AG04450 (cell line): ENCODE measurements around the gene CYB561. TPM values are rescaled to one million over a fixed set of nuclear protein-coding genes. Genes with fewer than 3 reads are reported as not detected.

ENCODE experiments used
- CTCF ChIA-PET: fragments of 300-600, 350-600 bp; formaldehyde crosslinking; extraction: SDS; loops from one replicate; lab custom pipeline; 2022; ENCODE audit warnings: antibody characterized with exemption, inconsistent platforms; lab: Charles Lee
- POLR2A ChIA-PET: fragments of 350-600 bp; formaldehyde crosslinking; extraction: SDS; loops from one replicate; lab custom pipeline; 2021; ENCODE audit warnings: antibody characterized with exemption, inconsistent platforms; lab: Yijun Ruan, JAX
- DNase-seq: peaks from one replicate; pipeline ENCODE4 v3.0.0-alpha.2; 2011; ENCODE audit warnings: low read depth, low spot score
- H3K27ac ChIP-seq: one replicate; pipeline ENCODE4 v1.5.1; 2012; ENCODE audit warnings: low read depth, low read length, control low read depth
- H3K27me3 ChIP-seq: one replicate; pipeline ENCODE4 v1.6.0; 2012; ENCODE audit warnings: low read length; ENCODE audit not compliant: control insufficient read depth, insufficient read depth
- H3K4me3 ChIP-seq: 2 replicates; pipeline ENCODE4 v1.5.1; 2011; ENCODE audit warnings: mild to moderate bottlenecking, low read depth, low read length, control low read depth
- H3K9me3 ChIP-seq: 2 replicates; pipeline ENCODE4 v1.5.1; 2012; ENCODE audit warnings: low read length; ENCODE audit not compliant: control insufficient read depth, insufficient read depth
- CTCF ChIP-seq: IDR thresholded peaks from 2 replicates; pipeline ENCODE4 v1.5.1; 2011; ENCODE audit warnings: low read depth, low read length, control low read depth, inconsistent platforms
- polyA plus RNA-seq: library from polyadenylated mRNA; depleted of rRNA; stranded (reverse); fragments of >200 nt; gene quantifications from 2 replicates; pipeline ENCODE4 v1.2.3, GENCODE V29; 2011

The CYB561 gene
- polyA plus RNA-seq, 1 experiment = 4.9 TPM

GRCh38 chr17:63437287-63438091 lies 8.6 kb downstream of the CYB561 start:
- H3K4me3 ChIP-seq = no peak overlapping the region
- CTCF ChIA-PET = interaction anchor here (0.9 to 3.6 kb wide), 2 partner anchors 12 to 174 kb away, joined by 3 to 14 read pairs; no protein-coding TSS in a partner anchor
- TF ChIP-seq CTCF = no peak
- H3K9me3 ChIP-seq = peaks cover 10% of the 10 kb centered on the region; the same call in 1 of the 2 replicates
- no peaks in the 10 kb centered on the region for H3K27me3 ChIP-seq
- POLR2A ChIA-PET = interaction anchor here (0.5 kb wide), 1 partner anchor 41 kb away, joined by 3 read pairs; no protein-coding TSS in a partner anchor
- DNase-seq = no peak
- H3K27ac ChIP-seq = no peak overlapping the region

DNA sequence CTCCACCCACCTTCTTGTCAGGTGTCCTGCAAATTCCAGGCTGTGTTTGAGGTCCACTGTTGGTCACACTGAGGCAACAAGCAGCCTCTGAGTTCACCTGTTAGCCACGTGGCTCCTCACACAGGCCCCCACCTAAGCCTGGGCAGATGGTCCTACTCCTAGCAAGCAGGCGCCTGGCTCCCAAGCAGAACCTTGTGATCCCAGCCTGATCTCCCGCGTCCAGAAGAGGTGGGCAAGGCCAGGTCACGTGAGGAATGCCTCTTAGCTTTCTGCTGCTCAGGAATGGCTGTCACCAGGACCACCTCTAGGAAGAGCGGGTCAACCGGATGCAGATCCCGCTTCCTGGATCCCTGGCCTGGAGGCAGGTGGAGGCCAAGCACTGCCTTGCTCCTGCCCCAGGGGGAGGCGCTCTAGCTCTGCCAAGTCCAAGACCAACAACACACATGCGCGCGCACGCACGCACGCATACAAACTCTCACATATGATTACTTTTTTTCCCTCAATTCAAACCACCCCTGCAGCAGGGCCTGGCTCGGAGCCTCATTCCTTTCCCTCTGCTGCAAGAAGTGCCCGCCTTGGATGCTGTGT lies 9.5 kb downstream of the CYB561 start:
- Histone ChIP-seq H3K9me3 (peaks cover 10% of the 10 kb centered on the region; the same call in 1 of the 2 replicates), H3K27me3 (no peaks in the 10 kb centered on the region), H3K27ac (no peak overlapping the region), H3K4me3 (no peak overlapping the region)
- TF ChIP-seq CTCF = no peak
- DNase-seq = no peak
- CTCF ChIA-PET = interaction anchor here (0.7 to 3.6 kb wide), 3 partner anchors 11 to 175 kb away, joined by 3 to 14 read pairs (median 6); no protein-coding TSS in a partner anchor
- POLR2A ChIA-PET = no interaction called here

DNA sequence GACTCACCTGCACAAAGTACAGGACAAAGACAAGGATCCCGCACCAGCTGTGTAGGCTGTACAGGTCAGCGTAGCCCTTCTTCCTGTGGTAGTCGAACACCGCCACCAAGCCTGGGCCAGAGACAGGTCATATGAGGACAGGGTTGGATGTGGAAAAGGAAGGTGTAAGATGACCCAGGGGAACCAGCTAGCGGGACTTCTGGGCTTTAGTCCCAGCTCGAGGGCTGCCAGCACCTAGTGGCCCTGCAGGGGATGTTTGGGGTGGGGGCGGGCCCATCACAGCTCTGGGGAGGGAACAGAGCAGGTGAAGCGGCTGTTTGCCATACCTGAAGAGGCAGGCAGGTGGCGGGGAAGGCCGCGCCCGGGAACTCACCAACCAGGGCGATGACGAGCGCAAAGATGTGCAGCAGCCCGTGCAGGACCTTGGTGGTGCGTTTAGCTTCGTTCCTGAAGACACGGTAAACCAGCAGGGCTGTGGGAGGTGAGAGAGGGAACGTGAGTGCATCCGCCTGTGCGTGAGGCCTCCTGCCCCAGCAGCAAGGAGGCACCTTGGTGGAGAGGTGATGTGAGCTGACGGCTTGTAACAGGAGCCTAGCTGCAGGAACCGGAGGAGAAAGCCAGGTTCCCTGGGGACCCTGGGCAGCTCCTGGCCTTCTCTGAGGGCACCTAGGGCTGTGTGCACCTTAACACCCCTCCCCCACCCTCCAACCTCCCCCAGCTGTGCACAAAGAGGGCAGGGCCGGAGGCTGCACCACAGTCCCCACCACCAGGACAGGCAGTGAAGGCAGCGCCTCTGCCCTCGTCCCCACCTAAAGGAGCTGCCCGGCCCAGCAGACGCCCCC lies 10.2 kb downstream of the CYB561 start:
- POLR2A ChIA-PET = interaction anchor here (0.6 to 1.1 kb wide), 2 partner anchors 101 to 186 kb away, joined by 3 to 9 read pairs; partner anchors contain the start of gene MAP3K3
- H3K9me3 ChIP-seq = peaks cover 10% of the 10 kb centered on the region; the same call in 1 of the 2 replicates
- H3K27ac ChIP-seq = no peak overlapping the region
- CTCF ChIA-PET = interaction anchor here (0.7 to 3.6 kb wide), 4 partner anchors 10 to 177 kb away, joined by 3 to 14 read pairs (median 6); no protein-coding TSS in a partner anchor
- DNase-seq = no peak
- TF ChIP-seq CTCF = no peak
- no peaks in the 10 kb centered on the region for H3K27me3 ChIP-seq
- H3K4me3 ChIP-seq = no peak overlapping the region

- ChIA-PET POLR2A (interaction anchor here (0.6 to 1.1 kb wide), 4 partner anchors 16 to 266 kb away, joined by 3 to 4 read pairs (median 4); partner anchors contain the start of gene MAP3K3), CTCF (interaction anchor here (0.6 to 3.6 kb wide), 6 partner anchors 10 to 343 kb away, joined by 3 to 14 read pairs (median 4); no protein-coding TSS in a partner anchor)
- Histone ChIP-seq H3K4me3 (no peak overlapping the region), H3K27me3 (no peaks in the 10 kb centered on the region), H3K27ac (no peak overlapping the region), H3K9me3 (peaks cover 10% of the 10 kb centered on the region; the same call in 1 of the 2 replicates)
- 0 out of 2 replicates have a peak, but pooled peaks have one; percentile 4 for TF ChIP-seq CTCF
- no peak for DNase-seq
Measured at GRCh38 chr17:63434951-63435571, 11.0 kb downstream of the CYB561 start.
